Neural cell (in vitro differentiated cells): Measurements from ENCODE around the gene RNF41.

ENCODE experiments used
- EP300 ChIP-seq: fragments of 450-650 bp; conservative IDR thresholded peaks from 2 replicates; pipeline ENCODE4 v1.6.1; 2014; ENCODE audit warnings: antibody characterized with exemption, mild to moderate bottlenecking, moderate library complexity; ENCODE audit not compliant: poor library complexity, severe bottlenecking
- RAD21 ChIP-seq: fragments of 450-650 bp; conservative IDR thresholded peaks from 2 replicates; pipeline ENCODE4 v1.6.1; 2014; ENCODE audit warnings: antibody characterized with exemption, mild to moderate bottlenecking, moderate library complexity
- TF ChIP-seq, protein P1 (sequence below): fragments of 450-650 bp; IDR thresholded peaks from 2 replicates; pipeline ENCODE4 v1.5.1; 2014; ENCODE audit warnings: antibody characterized with exemption, mild to moderate bottlenecking, moderate library complexity; ENCODE audit not compliant: poor library complexity, severe bottlenecking

DNA sequence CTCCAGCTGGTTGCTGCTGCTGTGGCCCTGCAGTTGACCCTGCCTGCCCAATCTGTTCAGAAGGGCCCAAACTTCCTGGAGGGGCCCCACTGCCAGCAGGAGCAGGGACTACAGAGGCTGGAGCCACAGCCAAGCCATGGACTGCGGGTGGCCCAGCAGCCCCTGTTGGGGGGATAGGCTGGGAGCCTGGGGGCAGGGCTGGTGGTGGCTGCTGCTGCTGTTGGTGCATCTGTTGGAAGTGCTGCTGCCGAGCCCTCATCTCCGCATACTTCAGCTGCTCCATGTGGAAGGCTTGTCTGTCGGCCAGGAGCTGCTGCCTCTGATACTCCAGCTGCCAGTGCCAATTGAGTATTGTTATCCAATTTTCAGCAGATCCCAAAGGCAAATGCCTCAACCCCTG is 56.4 kb downstream of the RNF41 start:
- TF ChIP-seq, protein P1, sequence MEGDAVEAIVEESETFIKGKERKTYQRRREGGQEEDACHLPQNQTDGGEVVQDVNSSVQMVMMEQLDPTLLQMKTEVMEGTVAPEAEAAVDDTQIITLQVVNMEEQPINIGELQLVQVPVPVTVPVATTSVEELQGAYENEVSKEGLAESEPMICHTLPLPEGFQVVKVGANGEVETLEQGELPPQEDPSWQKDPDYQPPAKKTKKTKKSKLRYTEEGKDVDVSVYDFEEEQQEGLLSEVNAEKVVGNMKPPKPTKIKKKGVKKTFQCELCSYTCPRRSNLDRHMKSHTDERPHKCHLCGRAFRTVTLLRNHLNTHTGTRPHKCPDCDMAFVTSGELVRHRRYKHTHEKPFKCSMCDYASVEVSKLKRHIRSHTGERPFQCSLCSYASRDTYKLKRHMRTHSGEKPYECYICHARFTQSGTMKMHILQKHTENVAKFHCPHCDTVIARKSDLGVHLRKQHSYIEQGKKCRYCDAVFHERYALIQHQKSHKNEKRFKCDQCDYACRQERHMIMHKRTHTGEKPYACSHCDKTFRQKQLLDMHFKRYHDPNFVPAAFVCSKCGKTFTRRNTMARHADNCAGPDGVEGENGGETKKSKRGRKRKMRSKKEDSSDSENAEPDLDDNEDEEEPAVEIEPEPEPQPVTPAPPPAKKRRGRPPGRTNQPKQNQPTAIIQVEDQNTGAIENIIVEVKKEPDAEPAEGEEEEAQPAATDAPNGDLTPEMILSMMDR = no peak
- no peak for TF ChIP-seq RAD21
- TF ChIP-seq EP300 = no peak
